ENCODE measurements around the gene TK1.

TK1 gene

GRCh38 chr17:78219396-78220150 is 32.7 kb upstream of the TK1 start:
- no peak for DNase-seq

GRCh38 chr17:78214706-78215061 is 27.8 kb upstream of the TK1 start:
- no peak for DNase-seq

GRCh38 chr17:78214016-78214705 is 27.3 kb upstream of the TK1 start, which contains the start of gene BIRC5:
Gene BIRC5, plus strand, starts transcription at chr17:78214253. Its CDS starts 64 bp downstream, at chr17:78214317.
- DNase-seq: peak; percentile 83

- DNase-seq: no peak
These were observed 24.2 kb upstream of the TK1 start for GRCh38 chr17:78211032-78211431.

GRCh38 chr17:78210111-78210510 is 23.3 kb upstream of the TK1 start:
- no peak for DNase-seq

- DNase-seq: no peak
These were observed 21.6 kb upstream of the TK1 start for GRCh38 chr17:78208486-78208885.

GRCh38 chr17:78206298-78206697 is 19.4 kb upstream of the TK1 start:
- DNase-seq: no peak

GRCh38 chr17:78205124-78205775 is 18.4 kb upstream of the TK1 start:
- no peak for DNase-seq

- DNase-seq: no peak
These were observed 17.7 kb upstream of the TK1 start for GRCh38 chr17:78204387-78205123.

- no peak for DNase-seq
These were observed 15.8 kb upstream of the TK1 start for GRCh38 chr17:78202666-78203065.

- no peak for DNase-seq
These were observed 13.6 kb upstream of the TK1 start for GRCh38 chr17:78200451-78200850.

GRCh38 chr17:78197147-78197832 is 10.4 kb upstream of the TK1 start:
- no peak for DNase-seq

- DNase-seq: no peak
These were observed 9.9 kb upstream of the TK1 start for GRCh38 chr17:78196716-78197115.

GRCh38 chr17:78185981-78186691 is 716 bp downstream of the TK1 start:
- no peak for DNase-seq

GRCh38 chr17:78184868-78185267 is 2.0 kb downstream of the TK1 start:
- DNase-seq: no peak

GRCh38 chr17:78184351-78184750 is 2.5 kb downstream of the TK1 start:
- DNase-seq: no peak

- no peak for DNase-seq
These were observed 2.9 kb downstream of the TK1 start for GRCh38 chr17:78183916-78184315.

GRCh38 chr17:78182504-78182903 is 4.3 kb downstream of the TK1 start:
- no peak for DNase-seq

- no peak for DNase-seq
These were observed 6.3 kb downstream of the TK1 start for GRCh38 chr17:78180508-78180907.

GRCh38 chr17:78180083-78180482 is 6.8 kb downstream of the TK1 start:
- DNase-seq: no peak

GRCh38 chr17:78179372-78179771 is 7.5 kb downstream of the TK1 start:
- no peak for DNase-seq

- peak; percentile 73 for DNase-seq
These were observed 10.3 kb downstream of the TK1 start for GRCh38 chr17:78176548-78177025.
